Fibroblast of mammary gland (primary cell): ENCODE results near the gene UCN3.
"Not testable (repeated sequence)": the region's sequence is repeated elsewhere in the genome, so short reads cannot be mapped to it uniquely, and the experiment has no call there.

Experiments used
- DNase-seq: peaks from one replicate; pipeline ENCODE4 v3.0.0-alpha.2; 2010; ENCODE audit warnings: low read depth
- H3K4me3 ChIP-seq: 2 replicates; pipeline ENCODE4 v1.5.1; 2011; ENCODE audit warnings: low read depth, mild to moderate bottlenecking, low read length, moderate library complexity; ENCODE audit not compliant: control insufficient read depth
- TF ChIP-seq, protein P1 (sequence below): conservative IDR thresholded peaks from 2 replicates; pipeline ENCODE4 v1.5.1; 2011; ENCODE audit warnings: low read depth, low read length, inconsistent platforms; ENCODE audit not compliant: control insufficient read depth, insufficient read depth

UCN3 gene

DNA sequence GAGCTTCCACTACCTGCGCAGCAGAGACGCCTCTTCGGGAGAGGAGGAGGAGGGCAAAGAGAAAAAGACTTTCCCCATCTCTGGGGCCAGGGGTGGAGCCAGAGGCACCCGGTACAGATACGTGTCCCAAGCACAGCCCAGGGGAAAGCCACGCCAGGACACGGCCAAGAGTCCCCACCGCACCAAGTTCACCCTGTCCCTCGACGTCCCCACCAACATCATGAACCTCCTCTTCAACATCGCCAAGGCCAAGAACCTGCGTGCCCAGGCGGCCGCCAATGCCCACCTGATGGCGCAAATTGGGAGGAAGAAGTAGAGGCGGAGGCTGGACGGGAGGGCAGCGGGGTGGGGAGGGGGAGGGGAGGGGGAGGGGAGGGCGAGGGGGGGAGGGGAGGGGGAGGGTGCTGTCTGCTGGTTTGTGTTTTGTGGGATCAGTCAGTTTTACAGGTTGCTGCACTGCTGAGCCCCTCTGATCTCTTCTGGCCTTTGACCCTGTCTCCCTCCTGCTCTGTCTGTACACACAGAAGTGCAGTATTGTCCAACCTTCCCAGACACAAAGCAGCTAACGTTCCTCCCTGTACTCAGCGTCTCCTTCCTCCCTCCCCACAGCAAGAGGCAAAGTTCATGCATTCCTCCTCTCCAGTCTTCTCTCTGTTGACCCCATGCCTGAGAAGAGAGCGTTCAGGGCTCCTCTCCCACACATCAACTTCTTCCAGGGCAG is 9.3 kb downstream of the UCN3 start:
- no peak overlapping the region for H3K4me3 ChIP-seq
- DNase-seq = no peak
- TF ChIP-seq, protein P1, sequence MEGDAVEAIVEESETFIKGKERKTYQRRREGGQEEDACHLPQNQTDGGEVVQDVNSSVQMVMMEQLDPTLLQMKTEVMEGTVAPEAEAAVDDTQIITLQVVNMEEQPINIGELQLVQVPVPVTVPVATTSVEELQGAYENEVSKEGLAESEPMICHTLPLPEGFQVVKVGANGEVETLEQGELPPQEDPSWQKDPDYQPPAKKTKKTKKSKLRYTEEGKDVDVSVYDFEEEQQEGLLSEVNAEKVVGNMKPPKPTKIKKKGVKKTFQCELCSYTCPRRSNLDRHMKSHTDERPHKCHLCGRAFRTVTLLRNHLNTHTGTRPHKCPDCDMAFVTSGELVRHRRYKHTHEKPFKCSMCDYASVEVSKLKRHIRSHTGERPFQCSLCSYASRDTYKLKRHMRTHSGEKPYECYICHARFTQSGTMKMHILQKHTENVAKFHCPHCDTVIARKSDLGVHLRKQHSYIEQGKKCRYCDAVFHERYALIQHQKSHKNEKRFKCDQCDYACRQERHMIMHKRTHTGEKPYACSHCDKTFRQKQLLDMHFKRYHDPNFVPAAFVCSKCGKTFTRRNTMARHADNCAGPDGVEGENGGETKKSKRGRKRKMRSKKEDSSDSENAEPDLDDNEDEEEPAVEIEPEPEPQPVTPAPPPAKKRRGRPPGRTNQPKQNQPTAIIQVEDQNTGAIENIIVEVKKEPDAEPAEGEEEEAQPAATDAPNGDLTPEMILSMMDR = no peak

DNA sequence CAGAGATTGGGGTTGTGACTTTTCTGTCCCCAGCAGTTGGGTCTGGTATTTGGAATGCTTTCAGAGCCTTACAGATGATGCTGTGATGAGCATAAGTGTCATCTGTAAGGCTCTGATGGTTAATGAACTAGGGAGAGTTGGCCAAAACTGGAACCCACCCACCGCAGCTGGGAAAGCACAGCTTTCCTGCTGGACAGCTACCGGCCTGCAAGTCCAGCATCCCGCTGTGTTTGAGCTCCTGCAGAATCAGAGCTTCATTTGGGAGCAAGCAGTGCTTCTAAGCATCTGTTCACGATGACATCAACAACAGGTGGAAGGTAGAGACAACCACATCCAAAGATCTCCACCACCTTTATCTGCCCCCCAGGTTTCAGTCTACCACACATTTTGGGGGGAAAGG is 11.7 kb downstream of the UCN3 start:
- TF ChIP-seq, protein P1 = no peak
- H3K4me3 ChIP-seq = no peak overlapping the region

DNA sequence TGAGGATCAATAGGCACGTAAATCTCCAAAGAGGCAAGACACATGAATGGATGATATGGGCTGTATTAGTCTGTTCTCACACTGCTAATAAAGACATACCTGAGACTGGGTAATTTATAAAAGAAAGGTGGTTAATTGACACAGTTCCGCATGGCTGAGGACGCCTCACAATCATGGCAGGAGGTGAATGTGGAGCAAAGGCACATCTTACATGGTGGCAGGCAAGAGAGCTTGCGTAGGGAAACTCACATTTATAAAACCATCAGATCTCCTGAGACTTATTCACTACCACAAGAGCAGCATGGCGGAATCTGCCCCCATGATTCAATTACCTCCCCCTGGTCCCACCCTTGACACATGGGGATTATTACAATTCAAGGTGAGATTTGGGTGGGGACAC is 14.4 kb downstream of the UCN3 start:
- DNase-seq, H3K4me3 ChIP-seq: not testable (repeated sequence)

More for the DNA sequence above, 11.7 kb downstream of the UCN3 start:
- DNase-seq = no peak

DNA sequence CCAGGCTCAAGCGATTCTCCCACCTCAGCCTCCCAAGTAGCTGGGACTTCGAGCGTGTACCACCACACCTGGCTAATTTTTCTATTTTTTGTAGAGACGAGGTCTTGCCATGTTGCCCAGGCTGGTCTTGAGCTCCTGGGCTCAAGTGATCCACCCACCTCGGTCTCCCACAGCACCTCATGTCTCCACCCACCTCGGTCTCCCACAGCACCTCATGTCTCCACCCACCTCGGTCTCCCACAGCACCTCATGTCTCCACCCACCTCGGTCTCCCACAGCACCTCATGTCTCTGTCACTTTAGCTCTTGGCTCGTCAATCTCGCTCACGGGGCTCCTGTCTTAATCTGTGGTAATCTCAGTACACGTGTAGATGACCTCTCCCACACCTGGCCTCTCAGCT is 15.6 kb downstream of the UCN3 start:
- not testable (repeated sequence) for H3K4me3 ChIP-seq, DNase-seq

DNA sequence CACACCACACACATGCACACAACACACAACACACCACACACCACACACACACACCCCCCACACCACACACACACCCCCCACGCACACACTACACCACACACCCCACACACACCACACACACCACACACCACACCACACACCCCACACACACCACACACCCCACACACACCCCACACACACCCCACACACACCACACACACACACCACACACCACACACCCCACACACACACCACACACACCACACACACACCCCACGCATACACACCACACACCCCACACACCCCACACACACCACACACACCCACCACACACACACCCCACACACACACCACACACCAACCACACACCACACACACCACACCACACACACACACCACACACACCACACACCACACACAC is 16.4 kb downstream of the UCN3 start:
- no peak overlapping the region for H3K4me3 ChIP-seq
- TF ChIP-seq, protein P1 = no peak
- DNase-seq = peak; percentile 28

DNA sequence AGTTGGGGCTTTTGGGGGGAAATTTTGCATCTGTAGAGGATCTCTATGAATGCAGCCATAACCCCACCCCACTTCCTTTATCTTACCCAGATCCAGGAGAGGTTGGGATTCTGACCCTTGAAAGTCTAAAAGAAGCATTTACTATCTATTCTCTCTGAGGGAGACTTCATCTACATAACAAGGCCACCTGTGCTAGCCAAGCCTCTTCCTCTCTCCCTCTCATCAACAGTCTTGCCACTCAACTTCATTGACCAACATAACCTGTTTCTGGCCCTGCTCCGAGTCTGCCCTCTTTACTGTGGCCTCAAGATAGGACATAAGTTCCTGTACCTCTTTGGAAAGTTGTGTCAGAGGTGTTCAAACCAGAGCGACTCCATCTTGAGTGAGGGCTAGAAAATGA is 20.5 kb downstream of the UCN3 start:
- no peak for DNase-seq
- TF ChIP-seq, protein P1 = no peak
- H3K4me3 ChIP-seq = no peak overlapping the region

- H3K4me3 ChIP-seq = no peak overlapping the region
- TF ChIP-seq, protein P1 = no peak
- DNase-seq = no peak
Measured at GRCh38 chr10:5387169-5387568, 22.4 kb downstream of the UCN3 start.

DNA sequence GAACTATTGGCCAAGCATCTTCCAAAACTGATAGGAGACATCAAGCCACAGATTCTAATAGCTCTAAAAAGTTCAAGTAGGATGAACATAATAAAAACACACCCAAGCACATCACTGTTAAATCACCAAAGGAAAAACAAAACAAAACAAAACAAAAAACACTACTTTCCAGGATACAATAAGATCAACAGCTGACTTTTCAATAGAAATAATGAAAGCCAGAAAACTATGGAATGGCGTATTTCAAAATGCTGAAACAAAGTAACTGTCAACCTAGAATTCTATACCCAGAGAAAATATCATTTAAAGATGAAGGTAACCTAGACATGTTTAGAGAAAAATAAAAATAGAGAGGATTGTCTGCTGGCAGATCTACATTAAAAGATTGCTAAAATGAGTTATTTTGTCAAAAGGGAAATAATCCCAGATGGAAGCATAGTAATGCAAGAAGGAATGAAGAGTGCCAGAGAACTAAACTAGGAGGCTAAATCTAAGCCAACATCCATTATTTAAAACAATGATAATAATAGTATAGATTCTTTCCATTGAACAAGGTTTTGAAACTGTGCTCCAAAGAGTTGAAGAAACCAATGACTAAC is 25.9 kb downstream of the UCN3 start:
- no peak overlapping the region for H3K4me3 ChIP-seq
- DNase-seq = no peak
- TF ChIP-seq, protein P1 = no peak
